Measurements from ENCODE around the gene OR1J1. TPM values are rescaled to one million over a fixed set of nuclear protein-coding genes. Genes with fewer than 3 reads are reported as not detected.

Gene OR1J1
- total RNA-seq, 1 experiment from 2014 or later = not detected

DNA sequence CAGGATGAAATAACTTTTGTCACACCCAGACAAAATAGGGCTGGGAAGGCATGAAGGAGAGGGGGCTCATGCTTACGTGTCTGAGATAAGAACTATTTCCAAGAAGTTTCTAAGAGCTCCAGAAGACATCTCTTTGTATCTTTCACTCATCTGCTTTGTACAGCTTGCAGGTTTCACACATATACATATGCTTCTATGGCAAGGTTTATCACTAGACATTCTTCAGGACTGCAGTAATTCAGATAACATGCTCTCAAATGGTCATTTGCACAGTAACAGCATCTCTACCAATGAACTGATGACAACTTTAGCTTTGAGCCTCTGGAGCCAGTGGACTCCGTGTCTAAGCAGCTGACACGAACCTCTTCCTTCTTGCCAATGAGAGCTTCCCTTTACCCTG is 3.2 kb downstream of the OR1J1 start:
- CTCF ChIA-PET = interaction anchor here (0.7 to 1.1 kb wide), 2 partner anchors 24 to 351 kb away, joined by 3 read pairs; no protein-coding TSS in a partner anchor
- peaks cover 24% of the 10 kb centered on the region for H3K27me3 Mint-ChIP-seq (ENCODE audit: insufficient read depth, unreplicated experiment)
- POLR2A ChIA-PET = no interaction called here
- no peaks in the 10 kb centered on the region for H3K4me1 ChIP-seq
- no TSS peak for BruUV-seq (replicated peaks)
- TF ChIP-seq, protein P1, sequence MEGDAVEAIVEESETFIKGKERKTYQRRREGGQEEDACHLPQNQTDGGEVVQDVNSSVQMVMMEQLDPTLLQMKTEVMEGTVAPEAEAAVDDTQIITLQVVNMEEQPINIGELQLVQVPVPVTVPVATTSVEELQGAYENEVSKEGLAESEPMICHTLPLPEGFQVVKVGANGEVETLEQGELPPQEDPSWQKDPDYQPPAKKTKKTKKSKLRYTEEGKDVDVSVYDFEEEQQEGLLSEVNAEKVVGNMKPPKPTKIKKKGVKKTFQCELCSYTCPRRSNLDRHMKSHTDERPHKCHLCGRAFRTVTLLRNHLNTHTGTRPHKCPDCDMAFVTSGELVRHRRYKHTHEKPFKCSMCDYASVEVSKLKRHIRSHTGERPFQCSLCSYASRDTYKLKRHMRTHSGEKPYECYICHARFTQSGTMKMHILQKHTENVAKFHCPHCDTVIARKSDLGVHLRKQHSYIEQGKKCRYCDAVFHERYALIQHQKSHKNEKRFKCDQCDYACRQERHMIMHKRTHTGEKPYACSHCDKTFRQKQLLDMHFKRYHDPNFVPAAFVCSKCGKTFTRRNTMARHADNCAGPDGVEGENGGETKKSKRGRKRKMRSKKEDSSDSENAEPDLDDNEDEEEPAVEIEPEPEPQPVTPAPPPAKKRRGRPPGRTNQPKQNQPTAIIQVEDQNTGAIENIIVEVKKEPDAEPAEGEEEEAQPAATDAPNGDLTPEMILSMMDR (IDR thresholded peaks at IDR 0.05; ENCODE audit: insufficient read depth in 1 of 2, low read depth in 1 of 2, low read length in 1 of 2, severe bottlenecking in 1 of 2, unreplicated experiment in 1 of 2) = no peak
- no peaks in the 10 kb centered on the region for H3K4me1 Mint-ChIP-seq (ENCODE audit: low read depth, unreplicated experiment)
- H3K4me3 ChIP-seq (ENCODE audit: low read depth, low read length) = no peak overlapping the region
- no peak overlapping the region for H3K27ac Mint-ChIP-seq (ENCODE audit: unreplicated experiment)
- no peak overlapping the region for H3K4me3 Mint-ChIP-seq (ENCODE audit: unreplicated experiment)
- H3K36me3 Mint-ChIP-seq (ENCODE audit: insufficient read depth, unreplicated experiment) = no peaks in the 10 kb centered on the region
- H3K9me3 Mint-ChIP-seq (ENCODE audit: unreplicated experiment) = no peaks in the 10 kb centered on the region
- H3K36me3 ChIP-seq (ENCODE audit: control insufficient read depth, insufficient read depth, low read length) = no peaks in the 10 kb centered on the region
- no peaks in the 10 kb centered on the region for H3K9me3 ChIP-seq
- intact Hi-C loops (cut with micrococcal nuclease; ENCODE audit: unreplicated experiment) = no loop called here
- DNase-seq = no peak
- no peaks in the 10 kb centered on the region for H3K27me3 ChIP-seq (replicated peaks; ENCODE audit: control insufficient read depth, insufficient read depth, low read length)

DNA sequence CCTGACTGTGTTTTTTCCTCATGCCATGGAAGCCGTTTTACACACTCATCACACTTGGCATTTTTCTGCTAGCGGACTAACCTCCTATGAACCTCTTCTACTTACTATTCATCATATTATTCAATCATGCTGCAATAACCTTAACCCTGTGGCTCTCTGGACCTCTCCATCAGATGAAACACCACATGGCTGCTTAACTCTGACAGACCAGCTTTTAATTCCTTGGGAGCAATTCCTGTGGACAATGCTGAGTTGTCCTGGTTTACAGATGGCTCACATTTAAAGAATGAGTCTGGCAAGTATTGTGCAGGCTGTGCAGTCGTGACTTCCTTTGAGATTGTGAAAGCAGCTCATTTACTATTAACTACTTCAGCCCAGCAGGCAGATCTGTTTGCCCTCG is 9.0 kb downstream of the OR1J1 start:
- Histone ChIP-seq H3K4me1 (no peaks in the 10 kb centered on the region; the same call in 1 of the 2 replicates), H3K4me3 (ENCODE audit: low read depth, low read length) (no peak overlapping the region), H3K36me3 (ENCODE audit: control insufficient read depth, insufficient read depth, low read length) (no peaks in the 10 kb centered on the region), H3K27me3 (replicated peaks; ENCODE audit: control insufficient read depth, insufficient read depth, low read length) (no peaks in the 10 kb centered on the region), H3K9me3 (no peaks in the 10 kb centered on the region)
- Mint-ChIP-seq H3K4me1 (ENCODE audit: low read depth, unreplicated experiment) (no peaks in the 10 kb centered on the region), H3K27me3 (ENCODE audit: insufficient read depth, unreplicated experiment) (peaks cover 5% of the 10 kb centered on the region), H3K9me3 (ENCODE audit: unreplicated experiment) (no peaks in the 10 kb centered on the region), H3K4me3 (ENCODE audit: unreplicated experiment) (no peak overlapping the region), H3K27ac (ENCODE audit: unreplicated experiment) (no peak overlapping the region), H3K36me3 (ENCODE audit: insufficient read depth, unreplicated experiment) (no peaks in the 10 kb centered on the region)
- intact Hi-C loops (cut with micrococcal nuclease; ENCODE audit: unreplicated experiment) = no loop called here
- ChIA-PET CTCF (no interaction called here), POLR2A (no interaction called here)
- no TSS peak for BruUV-seq (replicated peaks)
- TF ChIP-seq, protein P1 (IDR thresholded peaks at IDR 0.05; ENCODE audit: insufficient read depth in 1 of 2, low read depth in 1 of 2, low read length in 1 of 2, severe bottlenecking in 1 of 2, unreplicated experiment in 1 of 2) = no peak
- no peak for DNase-seq

DNA sequence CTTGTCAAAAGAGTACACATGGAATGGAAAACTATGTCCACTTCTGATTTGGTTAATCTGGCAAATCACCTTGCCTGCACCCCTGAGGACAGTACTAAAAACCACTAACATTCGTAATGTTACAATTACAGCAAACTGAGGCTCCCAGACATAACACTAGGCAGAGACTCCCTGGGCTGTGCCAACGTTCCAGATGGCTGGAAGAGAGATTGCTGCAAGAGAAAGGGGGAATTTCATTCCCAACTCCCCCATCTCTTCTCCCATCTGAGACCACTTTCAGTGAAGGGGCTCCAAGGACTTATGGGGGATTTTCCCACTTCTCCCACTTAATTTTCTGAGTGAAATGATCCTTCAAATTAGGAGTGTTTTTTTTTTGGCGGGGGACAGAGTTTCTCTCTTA is 11.3 kb downstream of the OR1J1 start:
- no peak overlapping the region for H3K4me3 Mint-ChIP-seq (ENCODE audit: unreplicated experiment)
- no TSS peak for BruUV-seq (replicated peaks)
- no peak overlapping the region for H3K27ac Mint-ChIP-seq (ENCODE audit: unreplicated experiment)
- H3K27me3 ChIP-seq (replicated peaks; ENCODE audit: control insufficient read depth, insufficient read depth, low read length) = no peaks in the 10 kb centered on the region
- H3K36me3 ChIP-seq (ENCODE audit: control insufficient read depth, insufficient read depth, low read length) = no peaks in the 10 kb centered on the region
- intact Hi-C loops (cut with micrococcal nuclease; ENCODE audit: unreplicated experiment) = no loop called here
- H3K9me3 ChIP-seq = no peaks in the 10 kb centered on the region
- POLR2A ChIA-PET = no interaction called here
- peaks cover 5% of the 10 kb centered on the region for H3K27me3 Mint-ChIP-seq (ENCODE audit: insufficient read depth, unreplicated experiment)
- H3K9me3 Mint-ChIP-seq (ENCODE audit: unreplicated experiment) = peaks cover 3% of the 10 kb centered on the region
- TF ChIP-seq, protein P1 (IDR thresholded peaks at IDR 0.05; ENCODE audit: insufficient read depth in 1 of 2, low read depth in 1 of 2, low read length in 1 of 2, severe bottlenecking in 1 of 2, unreplicated experiment in 1 of 2) = no peak
- CTCF ChIA-PET = no interaction called here
- no peaks in the 10 kb centered on the region for H3K4me1 Mint-ChIP-seq (ENCODE audit: low read depth, unreplicated experiment)
- DNase-seq = no peak
- H3K36me3 Mint-ChIP-seq (ENCODE audit: insufficient read depth, unreplicated experiment) = no peaks in the 10 kb centered on the region
- H3K4me1 ChIP-seq = no peaks in the 10 kb centered on the region; the same call in 1 of the 2 replicates
- no peak overlapping the region for H3K4me3 ChIP-seq (ENCODE audit: low read depth, low read length)
